NCI-H2171 treated with DMSO at 0.1 percent for 48 hours (cell line): Measurements from ENCODE around the gene DISP2.

ENCODE experiments used
- DNase-seq: peaks from one replicate; lab custom pipeline; 2025; lab: John Stamatoyannopoulos, UW

Gene DISP2

GRCh38 chr15:40421246-40422157 lies 63.5 kb downstream of the DISP2 start:
- DNase-seq = peak; percentile 72

GRCh38 chr15:40424483-40425115 lies 66.6 kb downstream of the DISP2 start:
- DNase-seq = no peak

GRCh38 chr15:40425681-40426080 lies 67.7 kb downstream of the DISP2 start:
- no peak for DNase-seq

GRCh38 chr15:40427188-40427587 lies 69.2 kb downstream of the DISP2 start:
- DNase-seq = no peak

GRCh38 chr15:40428185-40428584 lies 70.2 kb downstream of the DISP2 start:
- DNase-seq = no peak
